Keratinocyte (primary cell): ENCODE results near the gene MEIOC.

ENCODE experiments used
- CTCF ChIP-seq, 3 experiments: IDR thresholded peaks in 1 of 3; conservative IDR thresholded peaks in 1 of 3; optimal IDR thresholded peaks in 1 of 3; 2 replicates in 2 of 3; 3 replicates in 1 of 3; pipeline versions ENCODE3 to v1.5.1; 2011; ENCODE audit warnings: low read length in 3 of 3, mild to moderate bottlenecking in 3 of 3, moderate library complexity in 2 of 3, control low read depth in 1 of 3, inconsistent platforms in 1 of 3; ENCODE audit not compliant: insufficient read depth in 2 of 3; ENCODE audit errors: extremely low read depth in 1 of 3
- EZH2 ChIP-seq: IDR thresholded peaks from one replicate; pipeline ENCODE4 v1.6.1; 2012; ENCODE audit warnings: inconsistent platforms, mild to moderate bottlenecking, low read length, moderate library complexity

DNA sequence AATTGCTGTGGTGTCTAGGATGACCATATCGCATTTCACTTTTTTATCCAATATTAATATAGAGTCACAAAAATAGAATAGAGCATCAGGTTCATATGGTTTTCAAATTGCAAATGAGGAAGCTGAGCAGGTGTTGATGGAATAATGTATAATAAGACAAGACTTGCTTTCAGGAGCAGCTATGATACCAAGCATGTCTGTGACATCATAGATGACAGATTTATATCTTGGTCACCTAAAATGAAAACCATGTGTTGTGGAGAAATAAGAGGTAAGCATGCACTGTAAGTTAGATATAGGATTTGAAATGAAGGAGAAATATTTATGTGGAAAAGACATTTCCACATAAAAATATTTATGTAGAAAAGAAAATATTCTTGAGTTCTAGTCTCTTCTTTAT is 8.6 kb downstream of the MEIOC start:
- TF ChIP-seq EZH2: no peak
- no peak for TF ChIP-seq CTCF (optimal IDR thresholded peaks at IDR 0.05 in 1 of 3, IDR thresholded peaks at IDR 0.05 in 1 of 3, conservative IDR thresholded peaks at IDR 0.05 in 1 of 3; ENCODE audit: extremely low read depth in 1 of 3, insufficient read depth in 2 of 3, low read length in 3 of 3)
